ENCODE data around the gene ZNF580. TPM values are rescaled to one million over a fixed set of nuclear protein-coding genes. Genes with fewer than 3 reads are reported as not detected.

Gene ZNF580
- total and polyA plus RNA-seq, 3 donors from 2014 or later, result 21.7 to 38.0 (median 37.6) TPM

DNA sequence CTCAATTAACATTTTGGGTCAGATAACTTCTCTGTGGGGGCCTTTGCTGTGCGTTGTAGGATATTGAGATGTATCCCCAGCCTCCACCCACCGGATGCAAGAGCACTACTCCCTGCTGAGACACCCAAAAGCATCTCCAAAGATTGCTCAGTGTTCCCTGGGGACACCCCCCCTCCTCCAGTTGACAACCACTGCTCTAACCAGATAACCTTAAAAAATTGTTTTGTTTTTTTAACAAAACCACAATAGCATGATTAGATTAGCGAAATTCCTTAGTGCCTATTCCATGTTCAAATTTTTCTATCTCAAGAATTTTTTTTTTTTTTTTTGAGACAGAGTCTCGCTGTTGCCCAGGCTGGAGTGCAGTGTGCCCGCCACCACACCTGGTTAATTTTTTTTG lies 31.6 kb downstream of the ZNF580 start:
- Histone ChIP-seq H3K4me3 (no peak overlapping the region), H3K27ac (peak overlapping the region in 1 of 2 donors; percentile 30), H3K4me1 (peaks cover 47% of the 10 kb centered on the region), H3K36me3 (ENCODE audit: low read depth, missing control alignments) (no peaks in the 10 kb centered on the region), H3K9me3 (no peaks in the 10 kb centered on the region), H3K27me3 (no peaks in the 10 kb centered on the region)
- 56 to 75% methylated on average over 5 of the region's 5 CpGs for WGBS, 2 donors
- intact Hi-C loops (cut with DNase I; ENCODE audit: low total_unique reads), result no loop called here
- TF ChIP-seq, protein P1, sequence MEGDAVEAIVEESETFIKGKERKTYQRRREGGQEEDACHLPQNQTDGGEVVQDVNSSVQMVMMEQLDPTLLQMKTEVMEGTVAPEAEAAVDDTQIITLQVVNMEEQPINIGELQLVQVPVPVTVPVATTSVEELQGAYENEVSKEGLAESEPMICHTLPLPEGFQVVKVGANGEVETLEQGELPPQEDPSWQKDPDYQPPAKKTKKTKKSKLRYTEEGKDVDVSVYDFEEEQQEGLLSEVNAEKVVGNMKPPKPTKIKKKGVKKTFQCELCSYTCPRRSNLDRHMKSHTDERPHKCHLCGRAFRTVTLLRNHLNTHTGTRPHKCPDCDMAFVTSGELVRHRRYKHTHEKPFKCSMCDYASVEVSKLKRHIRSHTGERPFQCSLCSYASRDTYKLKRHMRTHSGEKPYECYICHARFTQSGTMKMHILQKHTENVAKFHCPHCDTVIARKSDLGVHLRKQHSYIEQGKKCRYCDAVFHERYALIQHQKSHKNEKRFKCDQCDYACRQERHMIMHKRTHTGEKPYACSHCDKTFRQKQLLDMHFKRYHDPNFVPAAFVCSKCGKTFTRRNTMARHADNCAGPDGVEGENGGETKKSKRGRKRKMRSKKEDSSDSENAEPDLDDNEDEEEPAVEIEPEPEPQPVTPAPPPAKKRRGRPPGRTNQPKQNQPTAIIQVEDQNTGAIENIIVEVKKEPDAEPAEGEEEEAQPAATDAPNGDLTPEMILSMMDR (IDR thresholded peaks at IDR 0.05), result no peak
- no peak for TF ChIP-seq POLR2A (IDR thresholded peaks at IDR 0.05)
- no peak for DNase-seq

DNA sequence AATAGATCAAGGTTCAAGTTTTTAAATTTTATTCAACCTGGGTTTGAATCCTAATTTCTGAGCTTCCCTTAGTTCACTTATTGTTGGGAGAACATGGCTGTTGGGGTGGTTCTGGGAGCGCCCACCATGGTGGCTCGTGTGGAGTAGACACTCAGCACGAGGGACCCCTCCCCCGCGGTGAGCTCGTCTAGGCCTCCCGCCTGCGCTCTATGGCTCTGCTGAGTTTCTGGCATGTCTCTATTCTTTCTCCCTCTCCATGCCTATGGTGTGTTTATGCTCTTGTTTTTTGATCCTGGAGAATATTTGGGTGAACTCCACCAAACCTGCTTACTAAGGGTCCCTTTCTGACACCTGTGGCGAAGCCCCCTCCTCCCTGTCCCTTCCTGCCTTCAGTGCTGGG lies 32.7 kb downstream of the ZNF580 start:
- 39 to 62% methylated on average over 9 of the region's 9 CpGs for WGBS, 2 donors

DNA sequence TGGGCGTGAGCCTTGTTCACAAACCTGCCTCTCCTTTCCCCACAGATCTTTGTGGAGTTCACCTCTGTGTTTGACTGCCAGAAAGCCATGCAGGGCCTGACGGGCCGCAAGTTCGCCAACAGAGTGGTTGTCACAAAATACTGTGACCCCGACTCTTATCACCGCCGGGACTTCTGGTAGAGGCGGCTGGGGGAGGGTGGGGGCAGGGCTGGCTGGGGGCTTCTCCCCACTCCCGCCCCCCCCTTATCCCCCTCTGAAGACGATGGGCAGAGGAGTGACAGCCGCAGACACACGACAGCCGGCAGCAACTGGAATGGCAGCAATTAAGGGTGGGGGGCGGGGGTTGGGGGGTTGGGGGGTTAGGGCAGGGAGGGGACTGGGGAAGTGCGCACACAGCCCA lies 33.1 kb downstream of the ZNF580 start:
- no peaks in the 10 kb centered on the region for H3K9me3 ChIP-seq
- intact Hi-C loops (cut with DNase I; ENCODE audit: low total_unique reads), result no loop called here
- no peaks in the 10 kb centered on the region for H3K36me3 ChIP-seq (ENCODE audit: low read depth, missing control alignments)
- peak overlapping the region in 1 of 2 donors; percentile 88 for H3K4me3 ChIP-seq
- DNase-seq, result no peak
- H3K27ac ChIP-seq, result peak overlapping the region; percentile 80 to 93
- no peak for TF ChIP-seq POLR2A (IDR thresholded peaks at IDR 0.05)
- TF ChIP-seq, protein P1 (IDR thresholded peaks at IDR 0.05), result no peak
- WGBS, 2 donors, result 38 to 56% methylated on average over 11 to 15 of the region's 15 CpGs
- no peaks in the 10 kb centered on the region for H3K27me3 ChIP-seq
- H3K4me1 ChIP-seq, result peaks cover 58% of the 10 kb centered on the region

More for the DNA sequence above, 32.7 kb downstream of the ZNF580 start:
- intact Hi-C loops (cut with DNase I; ENCODE audit: low total_unique reads), result no loop called here
- no peaks in the 10 kb centered on the region for H3K36me3 ChIP-seq (ENCODE audit: low read depth, missing control alignments)
- no peaks in the 10 kb centered on the region for H3K9me3 ChIP-seq
- no peaks in the 10 kb centered on the region for H3K27me3 ChIP-seq
- TF ChIP-seq POLR2A (IDR thresholded peaks at IDR 0.05), result no peak
- TF ChIP-seq, protein P1 (IDR thresholded peaks at IDR 0.05), result no peak
- H3K4me3 ChIP-seq, result no peak overlapping the region
- DNase-seq, result no peak
- peak overlapping the region; percentile 80 to 93 for H3K27ac ChIP-seq
- peaks cover 55% of the 10 kb centered on the region for H3K4me1 ChIP-seq

DNA sequence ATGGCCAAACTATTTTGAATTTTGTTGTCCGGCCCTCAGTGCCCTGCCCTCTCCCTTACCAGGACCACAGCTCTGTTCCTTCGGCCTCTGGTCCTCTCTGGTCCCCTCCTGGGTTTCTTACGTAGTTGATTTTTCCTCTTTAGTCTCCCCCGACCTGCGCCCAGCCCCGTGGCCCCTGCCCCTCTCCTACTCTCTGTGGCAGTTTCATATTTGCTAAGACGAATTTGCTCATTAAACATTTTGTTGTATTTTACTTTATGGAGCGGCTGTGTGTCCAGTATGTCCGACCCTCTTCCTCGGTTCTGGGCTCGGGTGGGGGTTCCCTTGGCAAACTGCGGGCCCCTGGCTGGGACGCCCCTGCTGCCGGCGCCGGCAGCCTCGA lies 33.6 kb downstream of the ZNF580 start:
- Histone ChIP-seq H3K9me3 (no peaks in the 10 kb centered on the region), H3K36me3 (ENCODE audit: low read depth, missing control alignments) (no peaks in the 10 kb centered on the region), H3K27me3 (no peaks in the 10 kb centered on the region), H3K4me1 (peaks cover 62% of the 10 kb centered on the region), H3K4me3 (peak overlapping the region; percentile 88 to 98), H3K27ac (peak overlapping the region; percentile 80 to 93)
- no peak for TF ChIP-seq POLR2A (IDR thresholded peaks at IDR 0.05)
- TF ChIP-seq, protein P1 (IDR thresholded peaks at IDR 0.05), result no peak
- DNase-seq, result no peak
- WGBS, 2 donors, result 18 to 19% methylated on average over 12 to 17 of the region's 17 CpGs
- intact Hi-C loops (cut with DNase I; ENCODE audit: low total_unique reads), result no loop called here
